Naive B cell (primary cell): ENCODE results near the gene KRTAP12-1. TPM values are rescaled to one million over a fixed set of nuclear protein-coding genes. Genes with fewer than 3 reads are reported as not detected.
A peak's percentile ranks its signal among the peaks of the same experiment; 100 is the strongest.
"Not testable (repeated sequence)": the region's sequence is repeated elsewhere in the genome, so short reads cannot be mapped to it uniquely, and the experiment has no call there.

Experiments
- ATAC-seq, 2 donors: fragments of 150-1000 bp; cut with Tn5 transposase; 2 replicates each; pipeline ENCODE4 v1.10.0; 2021; ENCODE audit warnings: low read depth in 2 of 2, mild to moderate bottlenecking in 2 of 2, moderate library complexity in 2 of 2
- DNase-seq: peaks from one replicate; pipeline ENCODE4 v3.0.0; 2022
- H3K27ac Mint-ChIP-seq, 6 donors: one replicate each; pipeline ENCODE4 v1.8.0; 2020 to 2022; ENCODE audit warnings: mild to moderate bottlenecking in 6 of 6, mixed read lengths in 6 of 6, moderate library complexity in 5 of 6, inconsistent platforms in 2 of 6
- H3K27me3 Mint-ChIP-seq, 3 donors: one replicate each; pipeline ENCODE4 v1.8.0; 2021 to 2022; ENCODE audit warnings: mixed read lengths in 3 of 3, mild to moderate bottlenecking in 1 of 3
- H3K36me3 Mint-ChIP-seq, 2 donors: one replicate each; pipeline ENCODE4 v1.8.0; 2020 to 2022; ENCODE audit warnings: mixed read lengths in 2 of 2, inconsistent platforms in 1 of 2, mild to moderate bottlenecking in 1 of 2
- H3K4me1 Mint-ChIP-seq, 3 donors: one replicate each; pipeline ENCODE4 v1.8.0; 2020 to 2022; ENCODE audit warnings: mixed read lengths in 3 of 3, inconsistent platforms in 1 of 3, mild to moderate bottlenecking in 1 of 3, moderate library complexity in 1 of 3
- H3K4me3 Mint-ChIP-seq, 8 donors: one replicate each; pipeline ENCODE4 v1.8.0; 2020 to 2022; ENCODE audit warnings: mild to moderate bottlenecking in 8 of 8, mixed read lengths in 8 of 8, moderate library complexity in 8 of 8, inconsistent platforms in 2 of 8
- H3K9me3 Mint-ChIP-seq, 7 donors: one replicate each; pipeline ENCODE4 v1.8.0; 2020 to 2022; ENCODE audit warnings: mixed read lengths in 7 of 7, mild to moderate bottlenecking in 5 of 7, inconsistent platforms in 2 of 7, moderate library complexity in 1 of 7
- polyA plus RNA-seq, 6 donors: library from polyadenylated mRNA; unstranded; fragments of 300-500 nt; fragmentation: Illumina TruSeq; gene quantifications; one replicate each; pipeline ENCODE4 v1.2.3, GENCODE V29; 2021; ENCODE audit warnings: low read depth in 6 of 6

Gene KRTAP12-1
- polyA plus RNA-seq, 6 donors from 2014 or later = not detected

DNA sequence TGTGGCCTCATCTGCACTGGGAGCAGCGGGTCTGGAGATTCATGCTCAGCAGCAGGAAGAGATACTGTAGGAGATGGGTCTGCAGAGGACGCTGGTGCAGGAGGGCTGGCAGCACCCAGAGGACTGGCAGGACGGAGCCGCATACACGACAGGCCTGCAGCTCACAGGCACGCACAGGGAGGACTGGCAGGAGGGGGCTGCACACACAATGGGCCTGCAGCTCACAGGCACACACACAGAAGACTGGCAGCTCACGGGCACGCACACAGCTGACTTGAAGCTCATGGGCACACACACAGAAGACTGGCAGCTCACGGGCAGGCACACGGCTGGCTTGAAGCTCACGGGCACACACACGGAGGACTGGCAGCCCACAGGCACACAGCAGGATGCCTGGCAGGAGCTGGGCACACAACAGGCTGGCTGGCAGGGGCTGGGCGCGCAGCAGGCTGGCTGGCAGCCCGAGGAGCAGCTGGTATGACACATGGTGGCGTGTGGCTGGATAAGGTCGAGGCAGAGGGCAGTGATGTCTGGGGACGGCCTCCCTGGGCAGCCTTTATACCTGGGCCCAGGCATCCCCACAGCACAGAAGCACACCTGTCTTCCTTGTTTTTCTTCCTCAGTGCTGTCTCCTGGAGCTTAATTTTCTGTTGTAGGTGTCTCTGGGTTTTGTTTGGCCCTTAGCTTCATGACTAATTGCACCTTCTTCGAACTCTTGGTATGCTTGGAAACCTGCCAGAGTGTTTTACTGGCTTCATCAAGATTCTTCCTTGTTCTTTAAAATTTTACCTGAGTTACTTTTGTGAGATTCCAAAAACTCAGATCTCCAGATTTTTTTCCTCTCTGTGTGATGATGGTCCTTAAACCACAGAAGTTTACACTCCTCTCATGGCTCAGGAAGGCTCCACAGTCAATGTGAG, 15.3 kb downstream of the KRTAP12-1 start, which contains the start of gene KRTAP12-2:
Gene KRTAP12-2, minus strand, starts transcription at position 527 of the 920 bp plus-strand sequence. Its CDS starts 41 bp downstream, at position 486.
- Mint-ChIP-seq H3K27ac (peak within 1 kb of the TSS in 1 of 6 donors; percentile 34), H3K4me3 (no peak within 1 kb of the TSS), H3K36me3 (peaks cover 10 to 11% of the 10 kb centered on the region in 2 donors)

DNA sequence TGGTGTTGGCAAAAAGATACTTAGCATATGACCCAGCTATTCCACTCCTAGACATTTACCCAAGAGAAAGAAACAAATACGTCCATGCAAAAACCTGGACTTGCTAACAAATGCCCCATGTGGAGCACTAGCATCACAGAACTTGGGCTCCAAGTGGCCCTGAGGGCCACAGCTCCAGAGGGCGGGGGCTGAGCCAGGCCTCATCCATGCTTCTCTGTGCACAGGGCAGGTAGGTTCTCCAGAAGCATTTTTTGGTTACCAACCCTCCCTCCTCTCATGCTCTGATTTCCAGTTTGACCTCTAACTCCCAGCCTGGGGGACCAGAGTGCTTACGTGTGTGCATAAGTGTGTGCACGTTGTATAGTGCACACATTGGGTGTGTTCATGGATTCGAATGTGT, 17.3 kb downstream of the KRTAP12-1 start:
- Mint-ChIP-seq H3K4me3 (no peak overlapping the region), H3K27ac (no peak overlapping the region), H3K4me1 (no peaks in the 10 kb centered on the region), H3K27me3 (peaks cover 19 to 56% (median 53%) of the 10 kb centered on the region in 3 donors), H3K9me3 (peaks cover 7 to 55% (median 20%) of the 10 kb centered on the region in 7 donors), H3K36me3 (peaks cover 11 to 12% of the 10 kb centered on the region in 2 donors)
- ATAC-seq = no peak
- DNase-seq = no peak

More for the DNA sequence above, 15.3 kb downstream of the KRTAP12-1 start, which contains the start of gene KRTAP12-2:
- Mint-ChIP-seq H3K9me3 (peaks cover 12 to 68% (median 34%) of the 10 kb centered on the region in 7 donors), H3K4me1 (no peaks in the 10 kb centered on the region), H3K27me3 (peaks cover 24 to 45% (median 45%) of the 10 kb centered on the region in 3 donors)
- no peak for DNase-seq
- ATAC-seq = no peak

DNA sequence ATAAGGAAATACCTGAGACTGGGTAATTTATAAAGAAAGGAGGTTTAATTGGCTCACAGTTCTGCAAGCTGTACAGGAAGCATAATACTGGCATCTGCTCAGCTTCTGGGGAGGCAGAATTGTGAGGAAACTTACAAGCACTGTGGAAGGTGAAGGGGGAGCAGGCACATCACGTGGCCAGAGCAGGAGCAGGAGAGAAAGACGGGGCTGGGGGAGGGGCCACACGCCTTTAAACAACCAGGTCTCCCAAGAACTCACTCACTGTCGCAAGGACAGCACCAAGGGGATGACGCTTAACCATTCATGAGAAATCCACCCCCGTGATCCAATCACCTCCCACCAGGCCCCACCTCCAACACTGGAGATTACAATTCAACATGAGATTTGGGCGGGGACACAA, 20.4 kb downstream of the KRTAP12-1 start:
- peaks cover 14 to 22% of the 10 kb centered on the region in 2 donors for H3K36me3 Mint-ChIP-seq
- DNase-seq, H3K4me1 Mint-ChIP-seq, H3K27ac Mint-ChIP-seq, H3K4me3 Mint-ChIP-seq, ATAC-seq: not testable (repeated sequence)
- peaks cover 35 to 57% (median 54%) of the 10 kb centered on the region in 3 donors for H3K27me3 Mint-ChIP-seq
- peaks cover 9 to 50% (median 27%) of the 10 kb centered on the region in 7 donors for H3K9me3 Mint-ChIP-seq

DNA sequence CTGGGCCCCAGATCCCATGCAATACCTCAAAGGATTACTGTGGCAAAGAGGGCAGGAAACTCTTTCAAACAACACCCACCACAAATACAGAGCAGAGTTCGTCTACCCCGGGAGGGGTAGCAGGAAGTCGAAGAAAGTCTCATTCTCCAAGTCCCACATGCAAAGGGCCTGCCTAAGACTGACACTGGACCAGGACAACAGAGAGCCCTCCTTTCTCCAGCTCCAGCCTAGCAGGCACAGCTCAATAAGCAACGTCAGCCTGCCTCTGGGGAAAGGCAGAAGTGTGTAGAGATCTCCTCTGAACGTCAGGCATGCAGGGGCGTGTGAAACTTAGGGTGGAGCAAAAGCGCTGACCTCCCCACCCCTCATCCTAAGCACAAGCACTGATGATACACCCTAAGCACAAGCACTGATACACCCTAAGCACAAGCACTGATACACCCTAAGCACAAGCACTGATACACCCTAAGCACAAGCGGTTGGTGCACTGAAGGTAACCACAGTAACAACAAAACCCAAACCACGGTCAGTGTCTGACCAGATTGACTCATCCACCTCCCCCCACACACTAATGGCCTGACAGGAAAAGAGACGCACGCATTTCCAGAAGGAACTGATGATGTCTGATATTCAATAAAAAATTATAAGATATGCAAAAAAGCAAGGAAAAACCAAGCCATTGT, 22.9 kb downstream of the KRTAP12-1 start:
- no peak overlapping the region for H3K4me3 Mint-ChIP-seq
- no peaks in the 10 kb centered on the region for H3K4me1 Mint-ChIP-seq
- peaks cover 32 to 49% (median 33%) of the 10 kb centered on the region in 3 donors for H3K27me3 Mint-ChIP-seq
- H3K36me3 Mint-ChIP-seq = peaks cover 10 to 29% of the 10 kb centered on the region in 2 donors
- ATAC-seq (no peak), DNase-seq (no peak)
- peaks cover 16 to 55% (median 31%) of the 10 kb centered on the region in 7 donors for H3K9me3 Mint-ChIP-seq
- H3K27ac Mint-ChIP-seq = no peak overlapping the region

DNA sequence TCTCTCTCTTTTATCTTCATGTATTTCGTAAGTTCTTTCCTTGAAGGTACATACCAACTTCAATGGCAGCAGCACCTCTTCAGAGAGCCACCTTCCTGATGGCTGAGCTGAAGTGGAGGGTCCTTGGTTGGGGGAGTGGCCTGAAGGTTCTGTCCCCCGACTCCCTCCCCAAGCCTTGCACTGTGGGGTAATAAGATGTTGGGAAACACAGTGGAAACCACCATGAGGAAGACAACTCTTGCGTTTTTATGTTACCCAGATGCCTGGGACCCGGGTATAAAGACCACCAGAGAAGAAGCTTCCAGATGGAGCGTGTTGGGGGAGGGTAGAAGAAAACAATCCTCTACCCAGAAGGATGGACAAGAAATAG, 23.4 kb downstream of the KRTAP12-1 start:
- Mint-ChIP-seq H3K27ac (no peak overlapping the region), H3K36me3 (peaks cover 10 to 29% of the 10 kb centered on the region in 2 donors)

DNA sequence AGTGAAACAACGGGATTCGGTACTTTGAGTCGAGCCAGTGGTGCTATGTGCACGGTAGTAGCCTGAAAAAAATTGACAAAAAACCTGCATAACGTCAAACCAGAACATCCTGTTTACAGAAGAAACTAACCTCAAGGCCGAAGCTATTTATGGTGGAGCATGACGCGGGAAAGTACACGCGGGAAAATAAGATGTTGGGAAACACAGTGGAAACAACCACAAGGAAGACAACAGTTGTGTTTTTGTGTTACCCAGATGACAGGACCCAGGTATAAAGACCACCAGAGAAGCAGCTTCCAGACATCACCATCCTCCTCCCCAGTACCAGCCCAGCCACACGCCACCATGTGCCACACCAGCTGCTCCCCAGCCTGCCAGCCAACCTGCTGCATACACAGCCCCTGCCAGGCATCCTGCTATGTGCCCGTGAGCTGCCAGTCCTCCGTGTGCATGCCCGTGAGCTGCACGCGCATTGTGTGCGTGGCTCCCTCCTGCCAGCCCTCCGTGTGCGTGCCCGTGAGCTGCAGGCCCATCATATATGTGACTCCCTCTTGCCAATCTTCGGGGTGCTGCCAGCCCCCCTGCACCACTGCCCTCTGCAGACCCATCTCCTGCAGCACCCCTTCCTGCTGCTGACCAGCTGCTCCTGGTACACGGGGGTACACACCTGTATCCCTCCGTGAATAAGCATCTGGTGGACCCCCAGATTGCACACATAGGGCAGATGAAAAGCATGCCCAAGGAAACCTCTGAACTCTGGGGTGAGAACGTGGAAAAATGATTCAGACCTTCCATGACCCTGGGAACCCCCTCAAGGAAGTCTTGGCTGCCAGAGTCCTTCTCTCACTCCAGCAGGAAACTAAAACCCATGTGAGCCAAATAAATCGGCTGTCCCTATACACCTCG, 24.1 kb downstream of the KRTAP12-1 start, which contains the start of gene KRTAP12-3:
Gene KRTAP12-3, plus strand, starts transcription at position 298 of the 906 bp plus-strand sequence. Its CDS starts 48 bp downstream, at position 346.
- Mint-ChIP-seq H3K27me3 (peaks cover 32 to 56% (median 33%) of the 10 kb centered on the region in 3 donors), H3K36me3 (peaks cover 10 to 29% of the 10 kb centered on the region in 2 donors), H3K4me1 (peaks cover 0 to 2% (median 0%) of the 10 kb centered on the region in 3 donors), H3K9me3 (peaks cover 16 to 55% (median 29%) of the 10 kb centered on the region in 7 donors), H3K27ac (peak within 1 kb of the TSS in 1 of 6 donors; percentile 73), H3K4me3 (peak within 1 kb of the TSS in 1 of 8 donors; percentile 50)
- DNase-seq (no peak), ATAC-seq (no peak)

More for the DNA sequence above, 23.4 kb downstream of the KRTAP12-1 start:
- peaks cover 32 to 54% (median 33%) of the 10 kb centered on the region in 3 donors for H3K27me3 Mint-ChIP-seq
- H3K4me1 Mint-ChIP-seq = no peaks in the 10 kb centered on the region
- peak overlapping the region in 1 of 8 donors; percentile 50 for H3K4me3 Mint-ChIP-seq
- DNase-seq = no peak
- no peak for ATAC-seq
- peaks cover 16 to 55% (median 29%) of the 10 kb centered on the region in 7 donors for H3K9me3 Mint-ChIP-seq

DNA sequence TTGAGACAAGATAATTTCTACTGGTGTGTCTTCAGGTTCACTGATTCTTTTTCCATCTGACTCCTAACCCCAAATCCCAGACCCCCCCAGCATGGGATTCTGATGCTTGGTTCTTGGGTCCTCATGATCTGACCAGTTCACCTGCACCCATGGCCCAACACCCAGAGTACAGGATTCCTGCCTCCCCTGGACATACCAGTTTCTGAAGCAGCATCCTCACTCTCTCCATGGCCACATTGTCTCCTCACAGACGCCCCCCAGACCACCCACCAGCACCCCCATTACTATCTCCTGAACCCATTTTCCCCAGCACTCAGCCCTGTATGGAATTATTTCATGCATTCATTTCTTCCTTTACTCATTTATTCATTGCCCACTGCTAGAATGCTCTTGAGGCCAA, 25.1 kb downstream of the KRTAP12-1 start:
- ATAC-seq = no peak
- H3K36me3 Mint-ChIP-seq = peaks cover 10 to 29% of the 10 kb centered on the region in 2 donors
- H3K4me1 Mint-ChIP-seq = peaks cover 0 to 2% (median 0%) of the 10 kb centered on the region in 3 donors
- no peak overlapping the region for H3K4me3 Mint-ChIP-seq
- peaks cover 15 to 49% (median 29%) of the 10 kb centered on the region in 7 donors for H3K9me3 Mint-ChIP-seq
- H3K27ac Mint-ChIP-seq = no peak overlapping the region
- H3K27me3 Mint-ChIP-seq = peaks cover 29 to 56% (median 32%) of the 10 kb centered on the region in 3 donors
- no peak for DNase-seq

DNA sequence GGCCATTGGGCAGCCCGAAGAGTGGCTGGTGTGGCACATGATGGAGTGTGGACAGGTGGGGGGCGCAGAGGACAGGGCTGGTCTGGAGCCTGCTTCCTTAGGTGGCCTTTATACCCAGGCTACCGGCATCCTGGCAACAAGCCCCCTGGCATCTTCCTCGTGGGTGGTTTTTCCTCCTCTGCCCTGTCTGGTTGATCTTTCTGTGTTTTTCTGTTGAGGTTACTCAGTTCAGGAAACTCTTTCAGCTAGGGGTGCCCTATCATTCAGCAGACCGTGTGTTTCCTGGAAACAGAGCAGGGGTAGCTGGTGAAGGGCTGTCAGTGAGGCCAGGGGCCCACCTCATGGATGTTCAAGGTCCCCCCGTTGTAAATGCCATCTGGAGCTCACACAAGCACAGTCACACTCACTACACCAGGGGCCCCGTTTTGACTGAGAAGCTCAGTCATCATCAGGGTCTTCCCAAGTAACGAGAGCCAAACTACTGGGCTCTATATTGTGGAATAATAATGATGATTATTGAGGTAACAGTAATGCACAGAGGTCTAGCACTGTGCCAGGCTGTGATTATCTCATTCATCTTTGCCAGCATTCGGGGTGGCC, 27.3 kb downstream of the KRTAP12-1 start, which contains the start of gene KRTAP12-4:
Gene KRTAP12-4, minus strand, starts transcription at position 84 of the 600 bp plus-strand sequence. Its CDS starts 45 bp downstream, at position 39.
- no peak within 1 kb of the TSS for H3K27ac Mint-ChIP-seq
- ATAC-seq (no peak), DNase-seq (no peak)
- H3K27me3 Mint-ChIP-seq = peaks cover 27 to 42% (median 29%) of the 10 kb centered on the region in 3 donors
- peaks cover 0 to 2% (median 0%) of the 10 kb centered on the region in 3 donors for H3K4me1 Mint-ChIP-seq
- H3K36me3 Mint-ChIP-seq = peaks cover 7 to 29% of the 10 kb centered on the region in 2 donors
- peaks cover 15 to 46% (median 27%) of the 10 kb centered on the region in 7 donors for H3K9me3 Mint-ChIP-seq
- H3K4me3 Mint-ChIP-seq = no peak within 1 kb of the TSS

DNA sequence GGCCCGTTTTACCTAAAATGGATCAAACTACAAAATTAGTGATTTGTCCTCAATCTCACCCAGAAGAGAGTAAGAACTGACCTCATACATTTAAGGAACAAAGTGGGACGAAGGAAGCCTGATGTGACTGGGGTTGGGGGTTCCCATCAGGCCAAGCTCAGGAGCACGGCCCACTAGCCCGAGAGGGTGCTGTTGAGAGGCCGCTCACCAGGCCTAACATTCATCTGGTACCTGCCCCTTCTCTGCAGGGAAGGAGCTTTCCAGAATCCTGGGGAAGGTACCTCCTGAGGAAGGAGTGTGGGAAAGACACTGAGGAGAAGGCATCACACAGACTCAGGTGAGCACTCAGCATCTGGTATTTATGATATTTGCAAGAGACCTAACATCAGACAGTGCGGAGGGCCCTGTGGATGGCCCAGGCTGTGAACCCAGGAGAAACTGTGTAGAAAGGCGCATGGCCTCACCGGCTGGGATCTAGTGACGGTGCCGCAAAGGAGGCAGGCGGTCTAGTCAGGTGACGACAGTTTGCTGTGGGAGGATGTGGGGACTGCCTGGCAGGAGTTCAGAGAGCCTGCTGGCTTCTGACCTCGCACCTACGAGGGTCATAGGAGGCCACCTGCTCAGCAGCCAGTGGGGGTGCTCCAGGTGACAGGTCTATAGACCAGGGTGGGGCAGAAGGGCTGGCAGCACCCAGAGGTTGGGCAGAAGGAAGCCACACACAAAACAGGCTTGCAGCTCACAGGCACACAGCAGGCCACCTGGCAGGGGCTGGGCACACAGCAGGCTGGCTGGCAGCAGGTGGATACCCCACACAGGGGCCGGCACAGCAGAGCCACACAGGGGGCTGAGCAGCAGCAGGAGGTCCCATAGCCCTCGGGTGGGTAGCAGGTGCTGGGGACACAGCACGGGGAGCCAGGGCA, 28.0 kb downstream of the KRTAP12-1 start:
- peaks cover 15 to 45% (median 27%) of the 10 kb centered on the region in 7 donors for H3K9me3 Mint-ChIP-seq
- H3K4me3 Mint-ChIP-seq = no peak overlapping the region
- no peak for ATAC-seq

DNA sequence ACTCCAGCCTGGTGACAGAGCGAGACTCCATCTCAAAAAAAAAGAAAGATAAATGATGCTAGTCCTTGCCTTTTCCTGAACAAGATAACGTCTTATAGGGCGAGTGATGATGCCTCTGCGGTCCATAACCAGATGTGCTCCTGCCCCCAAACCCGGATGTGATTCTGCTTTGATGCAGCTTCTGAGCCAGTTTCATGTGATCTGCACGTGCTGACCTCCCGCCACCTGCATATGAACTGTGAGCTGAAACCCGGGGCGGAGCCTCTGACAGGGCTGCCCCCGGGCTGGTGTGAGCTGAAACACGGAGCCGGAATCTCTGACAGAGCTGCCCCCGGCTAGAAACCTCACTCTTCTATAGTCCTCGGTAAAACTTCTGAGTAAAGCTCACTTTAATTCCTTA, 28.8 kb downstream of the KRTAP12-1 start:
- Mint-ChIP-seq H3K4me3 (no peak overlapping the region), H3K27me3 (peaks cover 18 to 30% (median 20%) of the 10 kb centered on the region in 3 donors), H3K36me3 (peaks cover 6 to 23% of the 10 kb centered on the region in 2 donors), H3K9me3 (peaks cover 11 to 43% (median 23%) of the 10 kb centered on the region in 7 donors), H3K27ac (no peak overlapping the region), H3K4me1 (peaks cover 0 to 2% (median 0%) of the 10 kb centered on the region in 3 donors)
- ATAC-seq (no peak), DNase-seq (no peak)

More for the DNA sequence above, 28.0 kb downstream of the KRTAP12-1 start:
- no peak for DNase-seq
- Mint-ChIP-seq H3K4me1 (peaks cover 0 to 2% (median 0%) of the 10 kb centered on the region in 3 donors), H3K36me3 (peaks cover 6 to 29% of the 10 kb centered on the region in 2 donors), H3K27me3 (peaks cover 24 to 38% (median 25%) of the 10 kb centered on the region in 3 donors), H3K27ac (no peak overlapping the region)
